ENCODE data around the gene AMMECR1L.
"Not testable (repeated sequence)": the region's sequence is repeated elsewhere in the genome, so short reads cannot be mapped to it uniquely, and the experiment has no call there.

AMMECR1L gene

GRCh38 chr2:127829845-127830246 is 55.9 kb downstream of the AMMECR1L start:
- peak in 4 of 6 experiments; percentile 40 to 66 (median 54) for DNase-seq

- DNase-seq, result not testable (repeated sequence)
These were observed 59.0 kb downstream of the AMMECR1L start for GRCh38 chr2:127826708-127827107.

GRCh38 chr2:127826047-127826446 is 59.7 kb downstream of the AMMECR1L start:
- no peak for DNase-seq

- no peak for DNase-seq
These were observed 65.6 kb downstream of the AMMECR1L start for GRCh38 chr2:127820080-127820668.

GRCh38 chr2:127818794-127819425 is 66.8 kb downstream of the AMMECR1L start:
- no peak for DNase-seq

- DNase-seq, result no peak
These were observed 67.5 kb downstream of the AMMECR1L start for GRCh38 chr2:127818241-127818640.

- DNase-seq, result no peak
These were observed 71.1 kb downstream of the AMMECR1L start for GRCh38 chr2:127814677-127815076.

- DNase-seq, result not testable (repeated sequence)
These were observed 73.3 kb downstream of the AMMECR1L start for GRCh38 chr2:127812441-127812840.
